HepG2 (cell line): Measurements from ENCODE around the gene IL17C. TPM values are rescaled to one million over a fixed set of nuclear protein-coding genes. Genes with fewer than 3 reads are reported as not detected.

Experiments
- AGO2 ChIP-seq: fragments of 200-400 bp; formaldehyde crosslinking; optimal IDR thresholded peaks from 2 replicates; pipeline ENCODE3; 2017; ENCODE audit warnings: mild to moderate bottlenecking, low read depth, low read length, moderate library complexity
- CHD2 ChIP-seq: IDR thresholded peaks from 2 replicates; pipeline ENCODE4 v1.6.1; 2011; ENCODE audit warnings: low read depth, low read length, improper control_type of control experiment
- MTF2 ChIP-seq: sonication (generic); formaldehyde crosslinking; IDR thresholded peaks from 2 replicates; pipeline ENCODE4 v1.5.0; 2020; ENCODE audit warnings: missing genetic modification reagents, borderline replicate concordance
- NFYC ChIP-seq: IDR thresholded peaks from 2 replicates; pipeline ENCODE4 v1.6.1; 2016; ENCODE audit warnings: missing genetic modification reagents, missing compliant biosample characterization
- PAF1 ChIP-seq: IDR thresholded peaks from 2 replicates; pipeline ENCODE4 v1.6.1; 2016; ENCODE audit warnings: missing genetic modification reagents, missing compliant biosample characterization
- PITX1 ChIP-seq: sonication (generic); formaldehyde crosslinking; IDR thresholded peaks from 2 replicates; pipeline ENCODE4 v1.5.1; 2020; ENCODE audit warnings: mild to moderate bottlenecking, missing genetic modification reagents
- PRPF4 ChIP-seq: fragments of 200-400 bp; formaldehyde crosslinking; IDR thresholded peaks from 2 replicates; pipeline ENCODE4 v1.6.1; 2016; ENCODE audit warnings: low read length, low read depth; ENCODE audit not compliant: poor library complexity, severe bottlenecking
- REL ChIP-seq: sonication (generic); formaldehyde crosslinking; conservative IDR thresholded peaks from 2 replicates; pipeline ENCODE4 v1.8.0; 2022; ENCODE audit warnings: mild to moderate bottlenecking, missing genetic modification reagents, moderate library complexity
- RFXANK ChIP-seq: IDR thresholded peaks from 2 replicates; pipeline ENCODE4 v1.6.1; 2016
- SIX4 ChIP-seq: sonication (generic); formaldehyde crosslinking; IDR thresholded peaks from 2 replicates; pipeline ENCODE4 v1.4.0; 2020; ENCODE audit warnings: missing genetic modification reagents
- TCF7L2 ChIP-seq: IDR thresholded peaks from 2 replicates; pipeline ENCODE4 v1.6.1; 2011; ENCODE audit warnings: mild to moderate bottlenecking, low read depth, low read length, moderate library complexity
- YEATS2 ChIP-seq: sonication (generic); formaldehyde crosslinking; IDR thresholded peaks from 2 replicates; pipeline ENCODE4 v1.4.0; 2020; ENCODE audit warnings: missing genetic modification reagents, borderline replicate concordance
- ZBTB7A ChIP-seq: sonication (generic); formaldehyde crosslinking; IDR thresholded peaks from 2 replicates; pipeline ENCODE4 v1.8.0; 2022; ENCODE audit warnings: mild to moderate bottlenecking, missing genetic modification reagents
- ZNF225 ChIP-seq: sonication (generic); formaldehyde crosslinking; IDR thresholded peaks from 2 replicates; pipeline ENCODE4 v1.4.0; 2020; ENCODE audit warnings: mild to moderate bottlenecking, missing genetic modification reagents
- ZNF260 ChIP-seq: sonication (generic); formaldehyde crosslinking; IDR thresholded peaks from 2 replicates; pipeline ENCODE4 v1.4.0; 2020; ENCODE audit warnings: missing genetic modification reagents, low read depth, mild to moderate bottlenecking, borderline replicate concordance
- ZNF383 ChIP-seq: sonication (generic); formaldehyde crosslinking; IDR thresholded peaks from 2 replicates; pipeline ENCODE4 v1.4.0; 2020; ENCODE audit warnings: missing genetic modification reagents, mild to moderate bottlenecking, borderline replicate concordance
- ZNF577 ChIP-seq: sonication (generic); formaldehyde crosslinking; IDR thresholded peaks from 2 replicates; pipeline ENCODE4 v1.4.0; 2020; ENCODE audit warnings: mild to moderate bottlenecking, low read depth, missing genetic modification reagents, borderline replicate concordance
- ZNF670 ChIP-seq: sonication (generic); formaldehyde crosslinking; IDR thresholded peaks from 2 replicates; pipeline ENCODE4 v1.8.0; 2022; ENCODE audit warnings: mild to moderate bottlenecking, missing genetic modification reagents, borderline replicate concordance
- ZNF839 ChIP-seq: sonication (generic); formaldehyde crosslinking; IDR thresholded peaks from 2 replicates; pipeline ENCODE4 v1.4.0; 2020; ENCODE audit warnings: missing genetic modification reagents, mild to moderate bottlenecking, borderline replicate concordance
- polyA plus RNA-seq, 8 experiments: library from polyadenylated mRNA; depleted of rRNA in 3 of 8; stranded (reverse) in 7 of 8; unstranded in 1 of 8; fragments of >200 nt; fragmentation: Illumina TruSeq in 4 of 8; extraction: Trizol in 4 of 8; gene quantifications; 2 replicates each; pipeline versions ENCODE4 v1.2.1 to v1.2.3, GENCODE V29; 2011 to 2016; ENCODE audit warnings: low read depth in 4 of 8, missing spikeins in 1 of 8, mixed read lengths in 1 of 8; ENCODE audit not compliant: insufficient read depth in 1 of 8
- total RNA-seq, 5 experiments: library from RNA; depleted of rRNA; stranded (reverse); fragments of >200 nt; fragmentation: Illumina TruSeq; extraction: Trizol; gene quantifications; 2 replicates each; pipeline ENCODE4 v1.2.3, GENCODE V29; 2016; ENCODE audit warnings: low read depth in 1 of 5
- TF ChIP-seq, protein P1 (sequence below): sonication (generic); formaldehyde crosslinking; IDR thresholded peaks from 2 replicates; pipeline ENCODE4 v1.4.0; 2020; ENCODE audit warnings: mild to moderate bottlenecking, missing genetic modification reagents
- TF ChIP-seq, protein P2 (sequence below): sonication (generic); formaldehyde crosslinking; IDR thresholded peaks from 2 replicates; pipeline ENCODE4 v1.4.0; 2020; ENCODE audit warnings: mild to moderate bottlenecking, missing genetic modification reagents
- TF ChIP-seq, protein P3 (sequence below): sonication (generic); formaldehyde crosslinking; IDR thresholded peaks from 2 replicates; pipeline ENCODE4 v1.5.1; 2020; ENCODE audit warnings: missing genetic modification reagents, mild to moderate bottlenecking, borderline replicate concordance
- TF ChIP-seq, protein P4 (sequence below): sonication (generic); formaldehyde crosslinking; IDR thresholded peaks from 2 replicates; pipeline ENCODE4 v1.5.0; 2020; ENCODE audit warnings: mild to moderate bottlenecking, missing genetic modification reagents
- TF ChIP-seq, protein P5 (sequence below): IDR thresholded peaks from 2 replicates; pipeline ENCODE4 v1.6.1; 2016; ENCODE audit warnings: missing genetic modification reagents, missing compliant biosample characterization

Gene IL17C
- total and polyA plus RNA-seq, 2 of the 13 experiments (the other 11 are each of a cell fraction or from before 2014, with no cell fraction given), result not detected

DNA sequence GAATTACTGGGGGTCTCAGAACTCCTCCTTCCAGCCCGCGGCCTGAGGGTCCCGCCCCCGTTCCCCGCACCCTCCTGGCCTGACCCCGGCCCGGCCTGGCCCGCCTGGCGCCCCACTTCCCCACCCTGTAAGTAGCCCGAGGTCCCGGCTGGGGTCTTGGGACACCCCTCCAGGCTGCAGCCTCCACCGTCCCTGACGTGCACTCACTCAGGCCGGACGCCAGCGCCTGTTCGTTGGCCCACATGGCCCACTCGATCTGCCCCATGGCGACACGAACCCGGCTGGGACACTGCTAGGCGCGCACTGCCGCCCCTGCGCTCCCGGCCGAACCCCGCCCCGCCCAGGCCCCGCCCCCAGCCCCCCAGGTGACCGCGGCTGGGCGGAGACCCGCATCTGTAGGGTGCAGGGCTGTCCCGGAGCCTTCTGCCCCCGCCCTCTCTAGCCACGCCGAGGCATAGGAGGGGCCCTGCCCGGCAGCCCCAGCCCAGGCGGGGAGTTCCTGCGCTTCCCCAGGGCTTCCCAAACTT is 12.4 kb downstream of the IL17C start, which contains the start of gene CYBA (continued):
- no peak for TF ChIP-seq ZNF670 (CRISPR knock-in tag)
- peak; percentile 72; the same call in 1 of the 2 replicates for TF ChIP-seq MTF2 (CRISPR knock-in tag)
- TF ChIP-seq ZNF577, result no peak
- no peak for TF ChIP-seq NFYC (CRISPR knock-in tag)
- no peak for TF ChIP-seq TCF7L2
- TF ChIP-seq SIX4 (CRISPR knock-in tag), result no peak
- TF ChIP-seq ZNF260 (CRISPR knock-in tag), result no peak
- TF ChIP-seq ZBTB7A (CRISPR knock-in tag), result peak; percentile 17; the same call in 1 of the 2 replicates
- no peak for TF ChIP-seq PAF1 (CRISPR knock-in tag)
- TF ChIP-seq ZNF839 (CRISPR knock-in tag), result no peak
- TF ChIP-seq ZNF383 (CRISPR knock-in tag), result no peak
- no peak for TF ChIP-seq PRPF4
- TF ChIP-seq PITX1, result peak; percentile 43; the same call in 1 of the 2 replicates
- TF ChIP-seq, protein P1, sequence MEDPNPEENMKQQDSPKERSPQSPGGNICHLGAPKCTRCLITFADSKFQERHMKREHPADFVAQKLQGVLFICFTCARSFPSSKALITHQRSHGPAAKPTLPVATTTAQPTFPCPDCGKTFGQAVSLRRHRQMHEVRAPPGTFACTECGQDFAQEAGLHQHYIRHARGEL (CRISPR knock-in tag), result no peak; the same call in 1 of the 2 replicates
- TF ChIP-seq, protein P2, sequence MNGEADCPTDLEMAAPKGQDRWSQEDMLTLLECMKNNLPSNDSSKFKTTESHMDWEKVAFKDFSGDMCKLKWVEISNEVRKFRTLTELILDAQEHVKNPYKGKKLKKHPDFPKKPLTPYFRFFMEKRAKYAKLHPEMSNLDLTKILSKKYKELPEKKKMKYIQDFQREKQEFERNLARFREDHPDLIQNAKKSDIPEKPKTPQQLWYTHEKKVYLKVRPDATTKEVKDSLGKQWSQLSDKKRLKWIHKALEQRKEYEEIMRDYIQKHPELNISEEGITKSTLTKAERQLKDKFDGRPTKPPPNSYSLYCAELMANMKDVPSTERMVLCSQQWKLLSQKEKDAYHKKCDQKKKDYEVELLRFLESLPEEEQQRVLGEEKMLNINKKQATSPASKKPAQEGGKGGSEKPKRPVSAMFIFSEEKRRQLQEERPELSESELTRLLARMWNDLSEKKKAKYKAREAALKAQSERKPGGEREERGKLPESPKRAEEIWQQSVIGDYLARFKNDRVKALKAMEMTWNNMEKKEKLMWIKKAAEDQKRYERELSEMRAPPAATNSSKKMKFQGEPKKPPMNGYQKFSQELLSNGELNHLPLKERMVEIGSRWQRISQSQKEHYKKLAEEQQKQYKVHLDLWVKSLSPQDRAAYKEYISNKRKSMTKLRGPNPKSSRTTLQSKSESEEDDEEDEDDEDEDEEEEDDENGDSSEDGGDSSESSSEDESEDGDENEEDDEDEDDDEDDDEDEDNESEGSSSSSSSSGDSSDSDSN, result 0 out of 2 replicates have a peak, but pooled peaks have one; percentile 39
- TF ChIP-seq, protein P3, sequence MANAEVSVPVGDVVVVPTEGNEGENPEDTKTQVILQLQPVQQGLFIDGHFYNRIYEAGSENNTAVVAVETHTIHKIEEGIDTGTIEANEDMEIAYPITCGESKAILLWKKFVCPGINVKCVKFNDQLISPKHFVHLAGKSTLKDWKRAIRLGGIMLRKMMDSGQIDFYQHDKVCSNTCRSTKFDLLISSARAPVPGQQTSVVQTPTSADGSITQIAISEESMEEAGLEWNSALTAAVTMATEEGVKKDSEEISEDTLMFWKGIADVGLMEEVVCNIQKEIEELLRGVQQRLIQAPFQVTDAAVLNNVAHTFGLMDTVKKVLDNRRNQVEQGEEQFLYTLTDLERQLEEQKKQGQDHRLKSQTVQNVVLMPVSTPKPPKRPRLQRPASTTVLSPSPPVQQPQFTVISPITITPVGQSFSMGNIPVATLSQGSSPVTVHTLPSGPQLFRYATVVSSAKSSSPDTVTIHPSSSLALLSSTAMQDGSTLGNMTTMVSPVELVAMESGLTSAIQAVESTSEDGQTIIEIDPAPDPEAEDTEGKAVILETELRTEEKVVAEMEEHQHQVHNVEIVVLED (CRISPR knock-in tag), result 0 out of 2 replicates have a peak, but pooled peaks have one; percentile 2
- peak; percentile 83; the same call in 1 of the 2 replicates for TF ChIP-seq REL (CRISPR knock-in tag)
- no peak for TF ChIP-seq CHD2
- TF ChIP-seq YEATS2, result no peak
- TF ChIP-seq ZNF225 (CRISPR knock-in tag), result 0 out of 2 replicates have a peak, but pooled peaks have one; percentile 47
- TF ChIP-seq, protein P4, sequence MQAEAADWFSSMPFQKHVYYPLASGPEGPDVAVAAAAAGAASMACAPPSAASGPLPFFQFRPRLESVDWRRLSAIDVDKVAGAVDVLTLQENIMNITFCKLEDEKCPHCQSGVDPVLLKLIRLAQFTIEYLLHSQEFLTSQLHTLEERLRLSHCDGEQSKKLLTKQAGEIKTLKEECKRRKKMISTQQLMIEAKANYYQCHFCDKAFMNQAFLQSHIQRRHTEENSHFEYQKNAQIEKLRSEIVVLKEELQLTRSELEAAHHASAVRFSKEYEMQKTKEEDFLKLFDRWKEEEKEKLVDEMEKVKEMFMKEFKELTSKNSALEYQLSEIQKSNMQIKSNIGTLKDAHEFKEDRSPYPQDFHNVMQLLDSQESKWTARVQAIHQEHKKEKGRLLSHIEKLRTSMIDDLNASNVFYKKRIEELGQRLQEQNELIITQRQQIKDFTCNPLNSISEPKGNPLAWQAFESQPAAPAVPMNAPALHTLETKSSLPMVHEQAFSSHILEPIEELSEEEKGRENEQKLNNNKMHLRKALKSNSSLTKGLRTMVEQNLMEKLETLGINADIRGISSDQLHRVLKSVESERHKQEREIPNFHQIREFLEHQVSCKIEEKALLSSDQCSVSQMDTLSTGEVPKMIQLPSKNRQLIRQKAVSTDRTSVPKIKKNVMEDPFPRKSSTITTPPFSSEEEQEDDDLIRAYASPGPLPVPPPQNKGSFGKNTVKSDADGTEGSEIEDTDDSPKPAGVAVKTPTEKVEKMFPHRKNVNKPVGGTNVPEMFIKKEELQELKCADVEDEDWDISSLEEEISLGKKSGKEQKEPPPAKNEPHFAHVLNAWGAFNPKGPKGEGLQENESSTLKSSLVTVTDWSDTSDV (CRISPR knock-in tag), result peak; percentile 87
- no peak for TF ChIP-seq RFXANK (CRISPR knock-in tag)
- TF ChIP-seq, protein P5, sequence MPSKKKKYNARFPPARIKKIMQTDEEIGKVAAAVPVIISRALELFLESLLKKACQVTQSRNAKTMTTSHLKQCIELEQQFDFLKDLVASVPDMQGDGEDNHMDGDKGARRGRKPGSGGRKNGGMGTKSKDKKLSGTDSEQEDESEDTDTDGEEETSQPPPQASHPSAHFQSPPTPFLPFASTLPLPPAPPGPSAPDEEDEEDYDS (CRISPR knock-in tag), result no peak
- TF ChIP-seq AGO2, result peak; percentile 7
